OCI-LY3 (cell line): ENCODE measurements around the gene TEDC2.

Experiments used
- H2AFZ ChIP-seq: fragments of 200-600, 300-600 bp; shearing (Covaris generic); 2 replicates; pipeline ENCODE4 v1.6.0; 2014; ENCODE audit warnings: antibody characterized with exemption, low read depth, low read length
- H3K27ac ChIP-seq: fragments of 200-600, 300-600 bp; sonication (generic); 2 replicates; pipeline ENCODE4 v1.5.1; 2014; ENCODE audit warnings: mild to moderate bottlenecking, low read length, moderate library complexity, mixed read lengths
- H3K27me3 ChIP-seq: fragments of 200-600, 300-600 bp; sonication (generic); 2 replicates; pipeline ENCODE4 v1.6.1; 2014; ENCODE audit warnings: low read depth, low read length, mixed read lengths
- H3K36me3 ChIP-seq: fragments of 200-600, 300-600 bp; sonication (generic); replicated peaks from 2 replicates; pipeline ENCODE3; 2014; ENCODE audit warnings: low read depth, low read length, mixed read lengths
- H3K4me1 ChIP-seq: fragments of 300-600, 200-600 bp; sonication (generic); 2 replicates; pipeline ENCODE4 v1.6.1; 2014; ENCODE audit warnings: low read length, mixed read lengths
- H3K4me2 ChIP-seq: fragments of 200-600, 300-600 bp; sonication (generic); 2 replicates; pipeline ENCODE4 v1.6.1; 2014; ENCODE audit warnings: low read length, mixed read lengths
- H3K4me3 ChIP-seq: fragments of 300-600, 200-600 bp; sonication (generic); 2 replicates; pipeline ENCODE4 v1.5.1; 2014; ENCODE audit warnings: antibody characterized with exemption, mild to moderate bottlenecking, low read length, moderate library complexity
- H3K79me2 ChIP-seq: fragments of 300-600, 200-600 bp; shearing (Covaris generic); 2 replicates; pipeline ENCODE4 v1.6.1; 2014; ENCODE audit warnings: mild to moderate bottlenecking, low read length, mixed read lengths
- H3K9ac ChIP-seq: fragments of 300-600, 200-600 bp; shearing (Covaris generic); 2 replicates; pipeline ENCODE4 v1.6.0; 2014; ENCODE audit warnings: mild to moderate bottlenecking, low read length, moderate library complexity
- H3K9me3 ChIP-seq: fragments of 200-600, 300-600 bp; shearing (Covaris generic); 2 replicates; pipeline ENCODE4 v1.6.1; 2014; ENCODE audit warnings: low read length, mixed read lengths; ENCODE audit not compliant: insufficient read depth
- H4K20me1 ChIP-seq: fragments of 200-600, 300-600 bp; sonication (generic); 2 replicates; pipeline ENCODE4 v1.6.1; 2016; ENCODE audit warnings: low read length, mixed read lengths; ENCODE audit not compliant: insufficient read depth
- EZH2phosphoT487 ChIP-seq: fragments of 200-600 bp; shearing (Covaris generic); IDR thresholded peaks from 2 replicates; pipeline ENCODE4 v1.6.1; 2018; ENCODE audit warnings: antibody characterized with exemption, mixed run types, low read depth
- TF ChIP-seq, protein P1 (sequence below): fragments of 200-600, 300-600 bp; sonication (generic); IDR thresholded peaks from 2 replicates; pipeline ENCODE4 v1.5.1; 2014; ENCODE audit warnings: antibody characterized with exemption, low read length, low read depth

TEDC2 gene

DNA sequence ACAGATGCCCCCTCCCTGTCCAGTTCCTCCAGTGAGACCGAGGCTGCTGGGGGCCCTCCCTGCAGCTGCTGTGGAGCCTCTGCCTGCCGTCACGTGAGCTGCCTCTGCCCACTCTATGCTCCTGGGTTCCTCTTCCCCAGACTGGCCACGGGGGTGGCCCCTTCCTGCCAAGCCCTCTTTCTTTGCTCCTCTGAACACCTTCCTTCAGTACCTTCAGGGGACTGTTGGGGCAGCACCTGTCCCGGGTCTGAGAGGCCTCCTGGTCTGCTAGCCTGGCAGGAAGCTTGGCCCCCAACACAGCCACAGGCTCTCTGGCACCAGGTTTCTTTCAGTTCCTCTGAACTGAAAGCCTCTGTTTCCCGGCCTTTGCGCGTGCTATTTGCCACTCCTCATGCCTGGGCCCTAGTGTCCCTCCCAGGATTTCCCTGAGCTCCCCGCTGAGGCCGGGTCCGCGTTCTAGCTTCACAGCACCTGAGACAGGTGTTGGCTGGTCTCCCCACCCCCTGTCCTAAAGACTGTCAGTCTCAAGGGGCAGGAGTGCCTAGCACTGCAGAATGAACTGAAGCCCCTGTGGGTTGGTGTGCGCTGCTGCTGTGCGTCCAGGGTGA, 47.2 kb downstream of the TEDC2 start:
- H3K36me3 ChIP-seq, result no peaks in the 10 kb centered on the region
- H3K27ac ChIP-seq, result peak overlapping the region; percentile 94
- TF ChIP-seq, protein P1, sequence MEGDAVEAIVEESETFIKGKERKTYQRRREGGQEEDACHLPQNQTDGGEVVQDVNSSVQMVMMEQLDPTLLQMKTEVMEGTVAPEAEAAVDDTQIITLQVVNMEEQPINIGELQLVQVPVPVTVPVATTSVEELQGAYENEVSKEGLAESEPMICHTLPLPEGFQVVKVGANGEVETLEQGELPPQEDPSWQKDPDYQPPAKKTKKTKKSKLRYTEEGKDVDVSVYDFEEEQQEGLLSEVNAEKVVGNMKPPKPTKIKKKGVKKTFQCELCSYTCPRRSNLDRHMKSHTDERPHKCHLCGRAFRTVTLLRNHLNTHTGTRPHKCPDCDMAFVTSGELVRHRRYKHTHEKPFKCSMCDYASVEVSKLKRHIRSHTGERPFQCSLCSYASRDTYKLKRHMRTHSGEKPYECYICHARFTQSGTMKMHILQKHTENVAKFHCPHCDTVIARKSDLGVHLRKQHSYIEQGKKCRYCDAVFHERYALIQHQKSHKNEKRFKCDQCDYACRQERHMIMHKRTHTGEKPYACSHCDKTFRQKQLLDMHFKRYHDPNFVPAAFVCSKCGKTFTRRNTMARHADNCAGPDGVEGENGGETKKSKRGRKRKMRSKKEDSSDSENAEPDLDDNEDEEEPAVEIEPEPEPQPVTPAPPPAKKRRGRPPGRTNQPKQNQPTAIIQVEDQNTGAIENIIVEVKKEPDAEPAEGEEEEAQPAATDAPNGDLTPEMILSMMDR, result no peak; the same call in 1 of the 2 replicates
- no peak for TF ChIP-seq EZH2phosphoT487
- H3K79me2 ChIP-seq, result no peaks in the 10 kb centered on the region
- H4K20me1 ChIP-seq, result no peaks in the 10 kb centered on the region
- H3K27me3 ChIP-seq, result no peaks in the 10 kb centered on the region
- H3K4me1 ChIP-seq, result peaks cover 62% of the 10 kb centered on the region
- H3K9ac ChIP-seq, result peak overlapping the region; percentile 90
- no peaks in the 10 kb centered on the region for H3K9me3 ChIP-seq
- peak overlapping the region; percentile 95 for H3K4me2 ChIP-seq
- 0 out of 2 replicates have a peak overlapping the region, but pooled peaks have one; percentile 12 for H2AFZ ChIP-seq
- H3K4me3 ChIP-seq, result peak overlapping the region; percentile 47

DNA sequence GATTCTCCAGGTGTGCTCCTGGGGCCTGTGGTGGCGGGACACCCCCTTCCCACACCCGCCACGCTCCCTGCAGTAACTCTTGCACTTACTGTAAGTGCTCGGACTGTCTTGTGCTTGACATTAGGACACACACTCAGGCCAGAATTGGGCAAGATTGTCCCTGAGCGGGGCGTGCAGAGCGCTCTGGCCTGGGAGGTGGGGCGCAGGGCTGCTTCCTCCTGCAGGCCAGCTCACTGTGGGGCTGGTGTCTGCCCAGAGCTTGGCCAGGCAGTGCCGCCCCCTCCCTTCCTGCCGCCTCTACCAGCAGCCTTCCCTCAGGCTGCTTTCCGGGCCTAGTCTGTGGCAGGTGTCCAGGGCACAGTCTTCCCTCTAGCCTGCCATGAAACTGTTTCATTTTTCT, 47.8 kb downstream of the TEDC2 start:
- H3K4me3 ChIP-seq, result peak overlapping the region; percentile 47
- no peaks in the 10 kb centered on the region for H4K20me1 ChIP-seq
- peak overlapping the region; percentile 94 for H3K27ac ChIP-seq
- H2AFZ ChIP-seq, result 0 out of 2 replicates have a peak overlapping the region, but pooled peaks have one; percentile 12
- no peaks in the 10 kb centered on the region for H3K36me3 ChIP-seq
- H3K27me3 ChIP-seq, result no peaks in the 10 kb centered on the region
- H3K9ac ChIP-seq, result peak overlapping the region; percentile 90
- TF ChIP-seq, protein P1, result no peak
- TF ChIP-seq EZH2phosphoT487, result no peak
- H3K79me2 ChIP-seq, result no peaks in the 10 kb centered on the region
- H3K4me2 ChIP-seq, result peak overlapping the region; percentile 95
- H3K4me1 ChIP-seq, result peaks cover 64% of the 10 kb centered on the region
- H3K9me3 ChIP-seq, result no peaks in the 10 kb centered on the region

DNA sequence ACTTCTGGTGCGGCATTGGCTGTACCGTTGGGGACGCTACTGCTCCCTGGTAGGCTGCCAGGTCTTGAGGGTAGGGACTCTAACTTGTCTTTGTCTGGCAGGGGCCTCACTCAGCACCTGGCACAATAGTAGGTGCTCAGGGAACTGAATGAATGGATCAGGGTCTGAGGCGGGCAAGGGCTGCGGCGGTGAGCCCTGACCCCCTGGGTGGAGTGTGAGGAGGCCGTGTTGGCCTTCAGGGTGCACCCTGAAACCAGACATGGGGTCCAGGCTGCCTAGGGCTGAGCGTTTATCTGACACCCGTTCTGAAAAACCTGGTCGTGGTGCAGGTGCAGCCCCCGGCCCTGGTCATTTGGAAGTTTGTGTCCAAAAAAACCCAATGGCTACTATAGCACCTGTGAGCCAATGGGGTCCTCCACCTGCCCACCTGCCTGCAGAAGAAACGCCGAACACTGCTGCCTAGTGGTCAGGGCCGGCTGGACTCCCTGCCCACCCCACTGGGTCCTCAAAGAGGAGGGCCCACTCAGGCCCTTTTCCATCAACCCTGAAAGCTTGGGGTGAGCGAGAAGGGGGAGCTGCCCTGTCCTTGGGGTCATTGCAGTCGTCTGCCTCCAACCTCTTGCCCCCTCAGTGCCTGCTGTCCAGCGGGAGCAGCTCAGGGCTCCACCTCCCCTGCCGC, 49.0 kb downstream of the TEDC2 start:
- peak overlapping the region; percentile 95 for H3K4me2 ChIP-seq
- TF ChIP-seq EZH2phosphoT487, result no peak
- TF ChIP-seq, protein P1, result no peak
- peak overlapping the region; percentile 90; the same call in 1 of the 2 replicates for H3K9ac ChIP-seq
- H3K9me3 ChIP-seq, result no peaks in the 10 kb centered on the region
- peaks cover 3% of the 10 kb centered on the region for H3K79me2 ChIP-seq
- no peaks in the 10 kb centered on the region for H4K20me1 ChIP-seq
- H3K4me3 ChIP-seq, result peak overlapping the region; percentile 47; the same call in 1 of the 2 replicates
- no peaks in the 10 kb centered on the region for H3K27me3 ChIP-seq
- H3K36me3 ChIP-seq, result no peaks in the 10 kb centered on the region
- peak overlapping the region; percentile 94 for H3K27ac ChIP-seq
- H3K4me1 ChIP-seq, result peaks cover 71% of the 10 kb centered on the region
- H2AFZ ChIP-seq, result no peak overlapping the region

DNA sequence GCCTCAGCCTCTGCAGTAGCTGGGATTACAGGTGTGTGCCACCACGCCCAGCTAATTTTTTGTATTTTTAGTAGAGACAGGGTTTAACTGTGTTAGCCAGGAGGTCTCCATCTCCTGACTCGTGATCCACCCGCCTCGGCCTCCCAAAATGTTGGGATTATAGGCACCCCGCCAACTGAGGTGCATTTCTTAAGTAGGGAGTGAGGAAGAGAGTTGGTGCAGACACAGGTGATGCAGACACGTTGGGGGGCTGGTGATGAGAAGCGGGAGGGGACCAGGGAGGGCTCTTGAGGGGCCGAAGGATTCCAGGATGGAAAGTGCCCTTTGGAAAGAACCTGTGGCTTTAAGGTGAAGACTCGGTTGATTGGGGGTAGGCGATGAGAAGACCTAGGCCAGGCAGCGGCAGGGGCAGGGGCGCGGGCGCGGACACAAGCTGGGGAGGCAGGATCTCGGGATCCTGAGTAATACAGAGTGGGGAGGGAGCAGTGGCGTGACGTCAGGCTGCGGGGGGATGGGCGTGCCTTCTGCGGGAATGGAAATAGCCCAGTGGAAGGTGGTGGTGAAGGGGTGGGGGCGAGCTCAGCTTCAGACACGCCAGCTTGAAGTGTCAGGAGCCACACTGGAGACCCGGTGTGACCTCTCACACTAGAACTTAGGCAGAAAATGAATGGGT, 51.4 kb downstream of the TEDC2 start:
- no peak for TF ChIP-seq EZH2phosphoT487
- TF ChIP-seq, protein P1, result no peak
- Histone ChIP-seq H4K20me1 (peaks cover 19% of the 10 kb centered on the region), H3K9me3 (no peaks in the 10 kb centered on the region), H3K27ac (no peak overlapping the region), H3K4me1 (peaks cover 78% of the 10 kb centered on the region), H3K27me3 (no peaks in the 10 kb centered on the region), H2AFZ (no peak overlapping the region), H3K4me2 (peak overlapping the region; percentile 95), H3K4me3 (no peak overlapping the region), H3K9ac (0 out of 2 replicates have a peak overlapping the region, but pooled peaks have one; percentile 90), H3K79me2 (peaks cover 27% of the 10 kb centered on the region), H3K36me3 (peaks cover under 1% of the 10 kb centered on the region)
